ENCODE measurements around the gene ZDHHC7.
"Not testable (repeated sequence)": the region's sequence is repeated elsewhere in the genome, so short reads cannot be mapped to it uniquely, and the experiment has no call there.

Gene ZDHHC7

GRCh38 chr16:85042606-85043005 is 31.3 kb upstream of the ZDHHC7 start:
- DNase-seq (ENCODE audit: low spot score) = peak; percentile 85

- no peak for DNase-seq (ENCODE audit: low spot score)
Observed at GRCh38 chr16:85042167-85042526, 30.8 kb upstream of the ZDHHC7 start.

- DNase-seq (ENCODE audit: low spot score) = peak; percentile 67
Observed at GRCh38 chr16:85041219-85042166, 30.2 kb upstream of the ZDHHC7 start.

- DNase-seq (ENCODE audit: low spot score) = no peak
Observed at GRCh38 chr16:85040685-85041084, 29.4 kb upstream of the ZDHHC7 start.

- no peak for DNase-seq (ENCODE audit: low spot score)
Observed at GRCh38 chr16:85037721-85038120, 26.4 kb upstream of the ZDHHC7 start.

GRCh38 chr16:85037050-85037410 is 25.7 kb upstream of the ZDHHC7 start:
- DNase-seq (ENCODE audit: low spot score) = peak; percentile 64

GRCh38 chr16:85036236-85037049 is 25.1 kb upstream of the ZDHHC7 start:
- DNase-seq (ENCODE audit: low spot score) = no peak

GRCh38 chr16:85034591-85035433 is 23.5 kb upstream of the ZDHHC7 start:
- DNase-seq (ENCODE audit: low spot score) = peak; percentile 16

- no peak for DNase-seq (ENCODE audit: low spot score)
Observed at GRCh38 chr16:85033171-85033570, 21.8 kb upstream of the ZDHHC7 start.

- DNase-seq (ENCODE audit: low spot score) = not testable (repeated sequence)
Observed at GRCh38 chr16:85032187-85032586, 20.9 kb upstream of the ZDHHC7 start.

- no peak for DNase-seq (ENCODE audit: low spot score)
Observed at GRCh38 chr16:85031451-85031850, 20.1 kb upstream of the ZDHHC7 start.

GRCh38 chr16:85029981-85030401 is 18.7 kb upstream of the ZDHHC7 start:
- DNase-seq (ENCODE audit: low spot score) = peak; percentile 20

- peak; percentile 76 for DNase-seq (ENCODE audit: low spot score)
Observed at GRCh38 chr16:85029408-85029784, 18.1 kb upstream of the ZDHHC7 start.

GRCh38 chr16:85028685-85029407 is 17.5 kb upstream of the ZDHHC7 start:
- peak; percentile 86 for DNase-seq (ENCODE audit: low spot score)

- peak; percentile 12 for DNase-seq (ENCODE audit: low spot score)
Observed at GRCh38 chr16:85027958-85028684, 16.8 kb upstream of the ZDHHC7 start.

GRCh38 chr16:85027349-85027957 is 16.1 kb upstream of the ZDHHC7 start, which contains the start of gene KIAA0513:
KIAA0513 (plus strand) TSS chr16:85027795; CDS start chr16:85067072, 39,277 bp downstream.
- peak; percentile 93 for DNase-seq (ENCODE audit: low spot score)

GRCh38 chr16:85026703-85027102 is 15.4 kb upstream of the ZDHHC7 start:
- no peak for DNase-seq (ENCODE audit: low spot score)

- no peak for DNase-seq (ENCODE audit: low spot score)
Observed at GRCh38 chr16:85025781-85026653, 14.7 kb upstream of the ZDHHC7 start.

- DNase-seq (ENCODE audit: low spot score) = no peak
Observed at GRCh38 chr16:85019659-85020245, 8.4 kb upstream of the ZDHHC7 start.
